Left ventricle myocardium superior (tissue), 1 donor: ENCODE results near the gene PRRC2B. TPM values are rescaled to one million over a fixed set of nuclear protein-coding genes. Genes with fewer than 3 reads are reported as not detected.
"Not testable (repeated sequence)": the region's sequence is repeated elsewhere in the genome, so short reads cannot be mapped to it uniquely, and the experiment has no call there.

Experiments
- ATAC-seq: fragments of 200-7000 bp; cut with Tn5 transposase; one replicate; pipeline ENCODE4 v1.9.1; 2020; ENCODE audit warnings: mild to moderate bottlenecking, moderate library complexity
- DNase-seq: peaks from one replicate; pipeline ENCODE4 v3.0.0-alpha.2; 2020
- intact Hi-C: fragments of 100-400 bp; cut with micrococcal nuclease; formaldehyde crosslinking; loops from one replicate; pipeline ENCODE4 v1.11.0; 2022
- total RNA-seq: library from RNA; stranded (reverse); fragmentation: NEBNext Ultra II Directional; extraction: Animal tissue kit (Norgen Biotek cat#: 25700); gene quantifications from one replicate; pipeline ENCODE4 v1.2.1, GENCODE V29; 2021
- donor health status: DM: no; HTN: yes; CAD: no; lungs with severe emphysema.

Gene PRRC2B
- total RNA-seq, 1 donor from 2014 or later: 144 TPM

- intact Hi-C loops, ATAC-seq, DNase-seq: not testable (repeated sequence)
Measured at GRCh38 chr9:131455655-131456054, 61.8 kb downstream of the PRRC2B start.

DNA sequence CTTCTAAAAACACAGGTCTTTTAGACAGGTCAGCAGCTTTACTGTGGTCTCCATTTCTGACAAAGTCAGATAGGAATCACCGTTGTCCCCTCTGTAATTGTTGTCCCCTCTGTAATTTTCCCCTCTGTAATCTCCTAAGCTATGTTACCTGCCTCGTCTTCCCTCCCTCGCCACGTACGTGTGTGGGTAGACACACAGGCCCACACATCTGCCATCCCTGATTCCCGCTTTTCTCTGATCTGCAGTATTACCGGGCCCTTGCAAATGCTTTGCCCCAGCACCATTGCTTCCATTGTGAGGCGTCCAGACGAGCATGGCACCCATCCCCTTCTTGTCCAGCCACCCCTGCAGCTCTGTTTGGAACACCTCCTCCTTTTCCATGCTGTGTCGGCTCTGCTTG lies 63.9 kb downstream of the PRRC2B start:
- ATAC-seq (no peak), DNase-seq (no peak)
- intact Hi-C loops: no loop called here

GRCh38 chr9:131459056-131459455 lies 65.2 kb downstream of the PRRC2B start:
- no peak for ATAC-seq
- intact Hi-C loops: no loop called here
- no peak for DNase-seq

- ATAC-seq (no peak), DNase-seq (no peak)
- intact Hi-C loops: no loop called here
Measured at GRCh38 chr9:131461166-131461565, 67.3 kb downstream of the PRRC2B start.

GRCh38 chr9:131464354-131465000 lies 70.6 kb downstream of the PRRC2B start:
- intact Hi-C loops: no loop called here
- no peak for DNase-seq
- no peak for ATAC-seq

GRCh38 chr9:131465401-131465800 lies 71.5 kb downstream of the PRRC2B start:
- intact Hi-C loops: no loop called here
- DNase-seq (no peak), ATAC-seq (no peak)

GRCh38 chr9:131467214-131467935 lies 73.5 kb downstream of the PRRC2B start:
- intact Hi-C loops: no loop called here
- no peak for DNase-seq
- peak; percentile 23 for ATAC-seq

DNA sequence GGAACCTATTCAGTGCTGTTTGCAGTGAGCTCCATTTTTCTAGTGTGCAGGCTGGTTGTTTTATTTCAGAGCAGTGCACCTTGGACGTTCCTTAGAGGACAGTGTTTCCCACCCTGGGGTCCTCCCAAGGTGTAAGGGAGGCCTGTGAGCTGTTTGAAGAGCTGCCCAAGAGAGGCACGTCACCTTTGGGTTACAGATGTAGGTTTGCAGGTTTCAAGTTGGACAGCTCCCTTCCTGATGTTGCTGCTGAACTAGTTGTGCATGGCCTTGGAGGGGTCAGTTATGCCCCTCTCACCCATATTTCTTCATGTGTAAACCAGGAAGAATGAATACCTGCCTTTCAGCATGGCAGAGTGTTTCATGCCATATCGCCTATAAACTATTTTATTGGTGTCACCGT lies 74.1 kb downstream of the PRRC2B start:
- DNase-seq: no peak
- no peak for ATAC-seq
- intact Hi-C loops: no loop called here

DNA sequence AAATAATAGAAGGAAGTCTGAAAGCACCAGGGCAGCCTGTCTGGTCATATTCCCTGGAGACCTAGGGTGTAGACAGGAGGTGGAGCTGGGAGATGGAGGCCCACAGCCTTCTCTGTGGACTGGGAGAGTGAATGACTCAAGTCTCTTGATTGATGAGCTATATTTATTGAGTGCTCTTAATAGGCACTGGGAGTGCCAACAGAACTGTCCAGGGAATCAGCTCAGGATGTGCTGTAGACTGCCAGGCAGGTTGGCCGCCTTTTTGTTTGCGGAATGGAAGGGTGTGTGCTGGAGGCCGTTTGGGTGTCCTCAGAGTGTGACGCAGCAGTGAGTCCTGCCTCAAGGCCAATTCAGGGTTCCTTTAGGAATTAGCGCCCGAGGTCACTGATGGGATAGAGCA lies 75.5 kb downstream of the PRRC2B start:
- intact Hi-C loops: no loop called here
- ATAC-seq (no peak), DNase-seq (no peak)

GRCh38 chr9:131469951-131470350 lies 76.1 kb downstream of the PRRC2B start:
- intact Hi-C loops: no loop called here
- ATAC-seq (no peak), DNase-seq (no peak)

DNA sequence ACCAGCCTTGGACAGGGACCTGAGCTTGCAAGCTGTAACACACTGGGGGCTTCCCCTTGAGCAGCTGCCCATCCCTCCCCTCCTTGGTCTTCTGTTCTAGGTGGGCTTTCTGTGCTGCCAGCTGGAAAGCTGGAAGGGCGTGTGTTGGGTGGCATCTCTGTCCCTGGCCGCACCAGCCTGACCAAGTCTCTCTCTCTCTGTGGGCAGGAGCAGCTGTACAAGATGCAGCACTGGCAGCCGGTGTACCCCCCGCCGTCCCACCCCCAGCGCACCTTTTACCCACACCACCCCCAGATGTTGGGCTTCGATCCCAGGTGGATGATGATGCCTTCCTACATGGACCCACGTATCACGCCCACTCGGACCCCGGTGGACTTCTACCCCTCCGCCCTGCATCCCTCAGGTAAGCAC lies 76.7 kb downstream of the PRRC2B start:
- DNase-seq (no peak), ATAC-seq (no peak)
- intact Hi-C loops: no loop called here

DNA sequence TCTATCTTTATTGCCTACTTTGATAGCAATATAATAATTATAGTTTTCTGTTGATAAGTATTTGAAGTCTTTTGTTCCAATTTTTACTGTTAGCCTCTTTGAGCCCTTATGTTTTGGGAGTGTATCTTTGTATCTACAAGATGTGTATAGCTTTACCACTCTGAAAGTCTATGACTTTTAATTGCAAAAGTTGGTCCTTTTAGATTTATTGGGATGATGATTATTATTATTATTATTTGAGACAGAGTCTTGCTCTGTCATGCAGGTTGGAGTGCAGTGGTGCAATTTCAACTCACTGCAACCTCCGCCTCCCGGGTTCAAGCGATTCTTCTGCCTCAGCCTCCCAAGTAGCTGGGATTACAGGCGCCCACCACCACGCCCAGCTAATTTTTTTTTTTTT lies 78.2 kb downstream of the PRRC2B start:
- ATAC-seq, DNase-seq, intact Hi-C loops: not testable (repeated sequence)

GRCh38 chr9:131473198-131473885 lies 79.5 kb downstream of the PRRC2B start:
- DNase-seq (no peak), ATAC-seq (no peak)
- intact Hi-C loops: no loop called here

GRCh38 chr9:131473891-131474290 lies 80.0 kb downstream of the PRRC2B start:
- intact Hi-C loops: no loop called here
- DNase-seq (no peak), ATAC-seq (no peak)

- no peak for ATAC-seq
- intact Hi-C loops: no loop called here
- DNase-seq: no peak
Measured at GRCh38 chr9:131474711-131475110, 80.8 kb downstream of the PRRC2B start.

DNA sequence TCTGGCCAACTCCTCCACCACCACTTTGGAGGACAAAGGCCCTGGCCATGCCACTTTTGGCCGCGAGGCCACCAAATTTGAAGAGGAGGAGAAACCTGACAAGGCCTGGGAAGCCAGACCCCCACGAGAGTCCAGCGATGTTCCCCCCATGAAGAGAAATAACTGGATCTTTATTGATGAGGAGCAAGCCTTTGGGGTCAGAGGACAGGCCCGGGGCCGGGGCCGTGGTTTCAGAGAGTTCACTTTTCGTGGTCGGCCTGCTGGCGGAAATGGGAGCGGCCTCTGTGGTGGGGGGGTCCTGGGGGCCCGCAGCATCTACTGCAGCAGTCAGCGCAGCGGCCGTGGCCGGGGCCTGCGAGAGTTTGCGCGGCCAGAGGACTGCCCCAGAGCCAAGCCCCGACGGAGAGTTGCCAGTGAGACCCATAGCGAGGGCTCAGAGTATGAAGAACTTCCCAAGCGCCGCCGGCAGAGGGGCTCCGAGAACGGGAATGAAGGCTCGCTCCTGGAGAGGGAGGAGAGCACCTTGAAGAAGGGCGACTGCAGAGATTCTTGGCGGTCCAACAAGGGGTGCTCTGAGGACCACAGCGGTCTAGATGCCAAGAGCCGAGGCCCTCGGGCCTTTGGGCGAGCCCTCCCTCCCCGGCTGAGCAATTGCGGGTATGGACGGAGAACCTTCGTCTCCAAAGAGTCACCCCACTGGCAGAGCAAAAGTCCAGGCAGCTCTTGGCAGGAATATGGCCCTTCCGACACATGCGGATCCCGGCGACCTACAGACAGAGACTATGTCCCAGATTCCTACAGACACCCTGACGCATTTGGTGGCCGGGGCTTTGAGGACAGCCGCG lies 81.4 kb downstream of the PRRC2B start:
- ATAC-seq (no peak), DNase-seq (no peak)
- intact Hi-C loops: no loop called here

GRCh38 chr9:131475956-131476776 lies 82.3 kb downstream of the PRRC2B start:
- ATAC-seq: peak; percentile 56
- DNase-seq: no peak
- intact Hi-C loops: no loop called here

- ATAC-seq (peak; percentile 87), DNase-seq (peak; percentile 85)
- intact Hi-C loops: no loop called here
Measured at GRCh38 chr9:131476777-131477345, 83.0 kb downstream of the PRRC2B start.
